ENCODE data around the gene PHF21B.

The PHF21B gene

DNA sequence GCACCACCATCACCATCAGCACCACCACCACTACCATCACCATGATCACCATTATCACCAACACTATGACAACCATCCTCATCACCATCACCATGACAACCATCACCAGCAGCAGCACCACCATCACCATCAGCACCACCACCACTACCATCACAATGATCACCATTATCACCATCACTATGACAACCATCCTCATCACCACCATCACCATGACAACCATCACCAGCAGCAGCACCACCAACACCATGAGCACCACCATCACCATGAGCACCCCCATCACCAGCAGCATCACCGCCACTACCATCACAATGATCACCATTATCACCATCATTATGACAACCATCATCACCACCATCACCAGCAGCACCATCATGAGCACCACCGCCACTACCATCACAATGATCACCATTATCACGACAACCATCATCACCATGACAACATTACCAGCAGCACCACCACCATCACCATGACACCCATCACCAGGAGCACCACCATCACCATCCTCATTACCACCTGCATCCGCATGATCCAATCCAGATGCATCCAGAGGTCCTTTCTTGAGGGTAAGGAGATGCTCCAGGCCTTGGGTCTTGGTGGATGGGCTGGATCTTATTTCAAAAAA lies 23.8 kb downstream of the PHF21B start:
- TF ChIP-seq, protein P1, sequence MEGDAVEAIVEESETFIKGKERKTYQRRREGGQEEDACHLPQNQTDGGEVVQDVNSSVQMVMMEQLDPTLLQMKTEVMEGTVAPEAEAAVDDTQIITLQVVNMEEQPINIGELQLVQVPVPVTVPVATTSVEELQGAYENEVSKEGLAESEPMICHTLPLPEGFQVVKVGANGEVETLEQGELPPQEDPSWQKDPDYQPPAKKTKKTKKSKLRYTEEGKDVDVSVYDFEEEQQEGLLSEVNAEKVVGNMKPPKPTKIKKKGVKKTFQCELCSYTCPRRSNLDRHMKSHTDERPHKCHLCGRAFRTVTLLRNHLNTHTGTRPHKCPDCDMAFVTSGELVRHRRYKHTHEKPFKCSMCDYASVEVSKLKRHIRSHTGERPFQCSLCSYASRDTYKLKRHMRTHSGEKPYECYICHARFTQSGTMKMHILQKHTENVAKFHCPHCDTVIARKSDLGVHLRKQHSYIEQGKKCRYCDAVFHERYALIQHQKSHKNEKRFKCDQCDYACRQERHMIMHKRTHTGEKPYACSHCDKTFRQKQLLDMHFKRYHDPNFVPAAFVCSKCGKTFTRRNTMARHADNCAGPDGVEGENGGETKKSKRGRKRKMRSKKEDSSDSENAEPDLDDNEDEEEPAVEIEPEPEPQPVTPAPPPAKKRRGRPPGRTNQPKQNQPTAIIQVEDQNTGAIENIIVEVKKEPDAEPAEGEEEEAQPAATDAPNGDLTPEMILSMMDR (IDR thresholded peaks at IDR 0.05), result no peak
- DNase-seq (ENCODE audit: low spot score), result no peak
- no peak overlapping the region for H3K27ac ChIP-seq
- H3K4me3 ChIP-seq, result no peak overlapping the region

GRCh38 chr22:44983878-44984482 lies 25.8 kb downstream of the PHF21B start:
- TF ChIP-seq, protein P1 (IDR thresholded peaks at IDR 0.05), result no peak
- no peak overlapping the region for H3K4me3 ChIP-seq
- no peak overlapping the region for H3K27ac ChIP-seq
- DNase-seq (ENCODE audit: low spot score), result no peak

DNA sequence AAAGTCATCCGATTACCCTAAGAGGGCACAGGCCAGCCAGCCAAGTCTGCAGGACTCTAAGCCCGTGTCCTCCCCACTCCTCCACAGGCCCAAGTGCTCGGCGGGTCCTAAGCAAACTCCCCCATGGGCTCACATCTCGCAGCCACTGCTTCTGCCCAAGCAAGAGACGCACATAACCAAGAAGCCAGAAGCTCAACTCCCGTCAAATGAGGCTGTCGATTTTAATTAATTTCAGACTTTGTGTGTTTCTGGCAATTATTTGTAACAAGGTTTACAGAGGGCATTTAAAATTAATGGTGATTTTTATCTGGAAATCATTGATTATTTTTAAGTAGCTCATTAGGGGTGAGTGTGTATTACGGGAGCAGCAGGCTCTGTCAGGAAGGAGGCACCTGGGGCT lies 27.4 kb downstream of the PHF21B start:
- DNase-seq (ENCODE audit: low spot score), result no peak
- H3K4me3 ChIP-seq, result no peak overlapping the region
- no peak overlapping the region for H3K27ac ChIP-seq
- TF ChIP-seq, protein P1 (IDR thresholded peaks at IDR 0.05), result no peak

GRCh38 chr22:44981857-44982256 lies 27.9 kb downstream of the PHF21B start:
- DNase-seq (ENCODE audit: low spot score), result no peak
- Histone ChIP-seq H3K27ac (no peak overlapping the region), H3K4me3 (no peak overlapping the region)
- TF ChIP-seq, protein P1 (IDR thresholded peaks at IDR 0.05), result no peak

GRCh38 chr22:44979154-44979553 lies 30.7 kb downstream of the PHF21B start:
- H3K4me3 ChIP-seq, result no peak overlapping the region
- no peak overlapping the region for H3K27ac ChIP-seq
- TF ChIP-seq, protein P1 (IDR thresholded peaks at IDR 0.05), result no peak
- no peak for DNase-seq (ENCODE audit: low spot score)

DNA sequence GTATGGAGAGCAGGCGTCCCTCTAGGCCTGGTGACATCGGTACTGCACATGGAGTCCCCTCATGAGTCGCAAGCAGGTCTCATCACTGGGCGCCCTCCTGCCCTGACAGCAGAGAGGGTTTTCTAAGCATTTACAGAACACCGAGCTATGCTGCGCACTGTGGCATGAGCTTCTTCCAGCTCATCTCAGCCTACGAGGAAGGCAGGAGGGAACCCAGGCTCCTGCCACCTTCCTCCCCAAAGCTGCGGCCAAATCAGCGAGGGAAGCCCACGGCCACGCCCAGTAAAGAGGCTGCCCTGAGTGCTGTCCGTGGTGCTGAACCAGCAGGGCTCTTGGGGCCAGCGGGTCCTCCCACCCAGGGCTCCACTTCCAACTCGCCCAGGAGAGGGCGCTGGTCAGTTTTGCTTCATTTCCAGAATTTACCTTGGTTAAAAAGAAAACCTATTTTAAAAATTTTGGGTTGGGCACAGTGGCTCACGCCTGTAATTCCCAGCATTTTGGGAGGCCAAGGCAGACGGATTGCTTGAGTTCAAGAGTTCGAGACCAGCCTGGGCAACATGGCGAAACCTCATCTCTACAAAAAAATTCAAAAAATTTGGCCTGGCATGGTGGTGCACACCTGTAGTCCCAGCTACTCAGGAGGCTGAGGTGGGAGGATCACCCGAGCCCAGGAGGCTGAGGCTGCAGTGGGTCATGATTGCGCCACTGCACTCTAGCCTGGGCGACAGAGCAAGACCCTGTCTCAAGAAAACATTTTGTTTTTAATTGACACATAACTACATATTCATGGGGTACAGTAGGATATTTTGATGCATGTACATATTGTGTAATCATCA lies 34.2 kb downstream of the PHF21B start:
- no peak overlapping the region for H3K27ac ChIP-seq
- DNase-seq (ENCODE audit: low spot score), result no peak
- TF ChIP-seq, protein P1 (IDR thresholded peaks at IDR 0.05), result no peak
- no peak overlapping the region for H3K4me3 ChIP-seq

Measured in coronary artery (tissue), 2 donors.